Activated CD4-positive, alpha-beta T cell treated with anti-CD3 and anti-CD28 coated beads, Interleukin-10, Interleukin-2, amounts not matched to agents 100 ng/mL and 50 ng/mL, durations not matched to agents 16 hours and 8 hours (primary cell): ENCODE measurements around the gene CBL.
"Not testable (repeated sequence)": the region's sequence is repeated elsewhere in the genome, so short reads cannot be mapped to it uniquely, and the experiment has no call there.

Experiments used
- DNase-seq: peaks from one replicate; pipeline ENCODE4 v3.0.0-alpha.2; 2020

CBL gene

DNA sequence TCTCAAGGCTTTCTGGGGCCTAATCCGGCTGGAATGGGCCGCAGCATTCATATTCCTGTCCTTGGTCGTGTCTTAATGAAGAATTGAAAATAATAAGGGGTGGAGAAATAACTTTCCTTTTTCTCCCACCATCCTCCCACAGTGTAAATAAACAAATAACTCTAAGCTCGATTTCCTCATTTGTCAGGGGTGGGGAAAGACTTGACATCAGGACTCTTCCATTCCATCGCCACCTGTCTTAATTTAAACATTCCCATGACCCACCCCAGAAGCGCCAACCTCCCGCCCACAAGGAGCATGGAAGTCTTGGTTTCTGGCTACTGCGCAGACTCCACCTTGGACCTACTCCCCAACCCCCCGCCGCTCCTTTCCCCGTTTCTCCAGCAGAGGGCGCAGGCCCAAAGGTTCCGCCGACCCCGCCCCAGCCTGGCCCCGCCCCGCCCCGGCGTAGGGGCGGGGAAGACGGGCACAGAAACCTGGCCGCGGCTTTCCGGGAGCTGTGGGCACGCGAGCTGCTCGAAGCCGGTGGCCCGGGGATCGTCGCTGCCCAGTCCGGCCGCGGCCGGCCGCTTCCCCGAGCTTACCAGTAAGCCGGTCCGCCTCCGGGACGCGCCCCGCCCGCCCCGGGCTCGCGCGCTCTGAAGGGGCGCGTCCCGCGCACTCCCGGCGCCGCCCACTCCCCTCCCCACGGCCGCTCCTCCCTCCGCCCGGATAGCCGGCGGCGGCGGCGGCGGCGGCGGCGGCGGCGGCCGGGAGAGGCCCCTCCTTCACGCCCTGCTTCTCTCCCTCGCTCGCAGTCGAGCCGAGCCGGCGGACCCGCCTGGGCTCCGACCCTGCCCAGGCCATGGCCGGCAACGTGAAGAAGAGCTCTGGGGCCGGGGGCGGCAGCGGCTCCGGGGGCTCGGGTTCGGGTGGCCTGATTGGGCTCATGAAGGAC lies at the start of gene CBL:
CBL (plus strand) TSS at position 766 of the 937 bp plus-strand sequence; CDS start at position 845, 79 bp downstream.
- DNase-seq, result peak; percentile 96

DNA sequence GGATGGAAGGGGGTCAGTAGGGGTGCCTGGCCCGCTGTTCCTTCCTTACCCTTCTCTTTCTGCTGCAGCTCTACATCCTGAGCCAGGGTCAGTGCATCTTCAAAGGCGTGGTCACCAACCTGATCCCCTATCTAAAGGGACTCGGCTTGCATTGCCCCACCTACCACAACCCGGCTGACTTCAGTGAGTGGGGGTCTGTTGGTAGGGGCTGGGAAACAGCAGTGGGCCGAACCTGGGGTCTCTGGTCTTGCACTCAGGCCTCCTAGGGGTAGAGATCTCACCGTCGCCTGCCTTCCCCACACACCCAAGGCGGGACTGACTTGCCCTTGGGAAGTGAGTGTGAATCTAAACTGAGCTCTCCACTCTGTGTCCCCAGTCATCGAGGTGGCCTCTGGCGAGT lies 49.6 kb upstream of the CBL start:
- no peak for DNase-seq

DNA sequence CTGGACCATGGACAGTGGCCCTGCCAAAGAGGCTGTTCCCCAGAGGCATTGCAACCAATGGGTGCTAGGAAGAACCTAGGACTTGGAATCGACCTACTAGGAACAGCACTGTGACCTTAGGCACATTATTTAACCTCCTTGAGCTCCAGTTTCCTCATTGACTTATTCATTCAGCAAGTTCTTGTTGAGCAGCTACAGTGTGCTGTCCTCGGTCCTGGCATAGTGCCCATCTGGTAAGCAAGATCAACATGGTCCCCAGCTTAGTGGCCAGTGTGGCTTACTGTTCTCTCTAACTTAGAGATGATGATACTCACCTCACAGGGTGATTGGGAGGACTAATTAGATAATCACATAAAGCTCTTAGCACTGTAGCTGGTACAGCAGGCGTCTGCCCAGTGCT lies 49.1 kb upstream of the CBL start:
- no peak for DNase-seq

DNA sequence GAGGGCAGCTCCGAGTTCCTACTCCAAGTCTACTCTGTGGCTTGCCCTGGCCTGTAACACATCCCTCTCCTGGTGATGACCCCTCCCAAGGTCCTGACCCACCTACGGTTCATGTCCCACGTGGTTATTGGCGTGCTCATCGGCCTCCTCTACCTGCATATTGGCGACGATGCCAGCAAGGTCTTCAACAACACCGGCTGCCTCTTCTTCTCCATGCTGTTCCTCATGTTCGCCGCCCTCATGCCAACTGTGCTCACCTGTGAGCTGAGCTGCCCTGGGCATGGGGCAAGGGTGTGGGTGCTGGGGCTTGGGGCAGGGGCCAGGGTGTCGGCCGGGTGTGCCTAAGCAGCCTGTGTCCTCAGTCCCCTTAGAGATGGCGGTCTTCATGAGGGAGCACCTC lies 47.7 kb upstream of the CBL start:
- no peak for DNase-seq

DNA sequence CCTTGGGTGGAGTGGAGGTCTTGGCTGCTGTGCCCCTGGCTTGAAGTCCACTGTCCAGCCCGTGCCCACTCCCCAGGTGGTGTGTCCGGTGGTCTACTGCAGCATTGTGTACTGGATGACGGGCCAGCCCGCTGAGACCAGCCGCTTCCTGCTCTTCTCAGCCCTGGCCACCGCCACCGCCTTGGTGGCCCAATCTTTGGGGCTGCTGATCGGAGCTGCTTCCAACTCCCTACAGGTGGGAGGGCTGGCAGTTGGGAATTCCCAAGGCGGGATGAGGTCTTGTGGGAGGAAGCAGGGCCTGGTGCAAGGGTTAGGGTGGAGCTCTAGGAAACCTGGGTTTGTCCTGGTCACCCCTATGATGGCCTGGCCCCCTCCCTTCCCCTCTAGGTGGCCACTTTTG lies 46.0 kb upstream of the CBL start:
- DNase-seq, result no peak

DNA sequence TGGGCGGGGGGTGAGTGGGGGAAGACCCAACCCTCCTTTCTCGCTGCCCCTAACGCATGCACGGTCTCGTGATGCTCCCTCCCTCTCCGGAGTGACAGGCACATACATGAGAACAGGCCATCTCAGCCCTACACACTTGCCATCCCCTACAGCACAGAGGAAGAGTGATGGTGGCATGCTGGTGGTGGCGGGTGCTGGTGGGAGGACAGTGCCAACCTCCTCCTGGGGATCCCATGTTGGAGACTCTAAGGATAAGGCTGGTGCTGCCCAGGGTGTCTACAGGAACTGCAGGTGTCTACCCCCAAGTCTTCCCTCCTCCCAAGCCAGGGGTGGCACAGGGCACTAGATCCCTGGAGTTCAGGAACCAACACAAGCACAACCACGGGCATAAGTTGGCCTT lies 44.3 kb upstream of the CBL start:
- DNase-seq, result no peak

DNA sequence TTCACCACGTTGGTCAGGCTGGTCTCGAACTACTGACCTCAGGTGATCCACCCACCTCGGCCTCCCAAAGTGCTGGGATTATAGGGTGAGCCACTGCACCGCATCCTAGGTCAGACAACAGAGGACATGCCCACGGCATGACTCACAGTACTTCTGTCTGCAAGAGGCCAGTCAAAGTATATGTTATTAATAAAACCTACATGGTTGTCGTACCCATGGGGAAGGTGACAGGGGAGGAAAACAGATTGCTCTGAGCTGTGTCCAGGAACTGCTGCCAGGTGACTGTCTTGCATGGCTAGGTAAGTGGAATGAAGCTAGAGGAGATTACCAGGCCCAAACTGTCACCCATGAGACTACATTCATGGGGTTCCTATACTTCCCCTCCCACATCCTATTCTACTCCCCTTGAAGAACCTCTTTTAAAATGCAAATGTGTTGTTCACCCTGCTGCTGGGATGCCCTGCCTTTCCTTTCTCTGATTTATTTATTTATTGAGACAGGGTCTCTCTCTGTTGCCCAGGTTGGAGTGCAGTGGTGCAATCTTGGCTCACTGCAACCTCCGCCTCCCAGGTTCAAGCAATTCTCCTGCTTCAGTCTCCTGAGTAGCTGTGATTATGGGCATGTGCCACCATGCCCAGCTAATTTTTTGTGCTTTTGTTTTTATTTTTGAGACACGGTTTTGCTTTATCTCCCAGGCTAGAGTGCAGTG lies 39.6 kb upstream of the CBL start:
- DNase-seq, result no peak

DNA sequence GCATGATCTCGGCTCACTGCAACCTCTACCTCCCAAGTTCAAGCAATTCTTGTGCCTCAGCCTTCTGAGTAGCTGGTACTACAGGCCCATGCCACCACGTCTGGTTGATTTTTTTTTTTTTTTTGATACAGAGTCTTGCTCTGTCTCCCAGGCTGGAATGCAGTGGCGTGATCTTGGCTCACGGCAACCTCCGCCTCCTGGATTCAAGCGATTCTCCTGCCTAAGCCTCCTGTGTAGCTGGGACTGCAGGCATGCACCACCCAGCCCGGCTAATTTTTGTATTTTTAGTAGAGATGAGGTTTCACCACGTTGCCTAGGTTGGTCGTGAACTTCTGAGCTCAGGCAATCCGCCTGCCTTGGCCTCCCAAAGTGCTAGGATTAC lies 39.1 kb upstream of the CBL start:
- not testable (repeated sequence) for DNase-seq

DNA sequence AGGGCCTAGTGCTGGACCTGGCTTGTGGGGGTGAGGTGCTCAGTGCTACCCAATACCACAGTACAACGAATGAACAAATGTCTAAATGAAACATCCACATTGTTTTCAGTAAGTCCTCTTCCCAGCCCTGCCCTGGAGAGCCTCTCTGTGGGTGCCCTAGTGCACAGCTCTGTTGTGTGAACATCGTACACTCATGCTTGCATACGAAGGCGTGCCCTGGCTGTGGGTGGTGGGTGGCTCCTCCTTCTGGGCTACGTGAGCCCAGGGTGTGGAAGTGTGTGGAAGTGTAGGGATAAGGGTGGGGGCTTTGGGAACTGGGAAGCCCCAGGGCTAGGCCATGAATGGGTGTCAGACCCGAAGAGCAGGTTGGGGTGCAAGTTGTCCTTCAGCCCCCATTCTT lies 38.2 kb upstream of the CBL start:
- DNase-seq, result no peak

DNA sequence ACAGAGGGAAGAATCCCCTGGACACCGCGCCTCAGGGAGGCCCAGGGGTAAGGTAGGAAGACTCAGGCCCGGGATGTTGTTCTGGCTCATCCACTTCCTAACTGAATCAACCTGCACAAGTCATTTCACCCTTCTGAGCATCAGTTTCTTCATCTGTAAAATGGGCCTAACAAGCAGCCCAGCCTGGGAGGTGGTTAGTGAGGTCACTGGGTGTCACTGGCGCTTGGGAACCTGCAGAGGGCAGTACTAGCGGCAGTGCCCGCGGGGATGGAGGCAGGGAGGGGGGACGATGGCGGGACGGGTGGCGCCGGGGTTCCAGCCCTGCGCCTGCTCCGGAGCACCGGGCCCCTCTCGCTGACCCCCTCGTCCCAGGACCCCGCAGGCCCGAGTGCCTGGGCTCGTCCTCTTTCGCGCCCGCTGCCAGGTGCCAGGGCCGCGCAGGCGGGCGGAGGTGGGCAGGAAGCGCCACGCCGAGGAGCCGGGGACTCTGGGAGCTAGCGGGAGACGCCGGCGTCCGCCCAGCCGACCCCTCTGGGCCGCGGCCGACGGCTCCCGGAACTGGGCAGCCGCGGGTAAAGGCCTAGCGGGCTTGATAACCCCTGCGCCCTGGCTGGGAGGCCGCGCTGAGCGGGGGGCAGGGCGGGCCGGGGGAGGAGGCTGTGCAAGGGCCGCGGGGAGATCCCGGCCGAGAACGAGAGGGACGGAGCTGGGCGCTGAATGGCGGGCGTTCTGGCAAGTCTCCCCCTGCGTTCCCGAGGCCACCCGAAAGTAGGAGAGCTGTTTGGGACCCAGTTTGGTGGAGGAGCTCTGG lies 37.5 kb upstream of the CBL start, which contains the start of gene NLRX1:
NLRX1 (plus strand) TSS at position 255 of the 811 bp plus-strand sequence. CDS start 2,679 bp downstream, outside the sequence.
- DNase-seq, result peak; percentile 94

DNA sequence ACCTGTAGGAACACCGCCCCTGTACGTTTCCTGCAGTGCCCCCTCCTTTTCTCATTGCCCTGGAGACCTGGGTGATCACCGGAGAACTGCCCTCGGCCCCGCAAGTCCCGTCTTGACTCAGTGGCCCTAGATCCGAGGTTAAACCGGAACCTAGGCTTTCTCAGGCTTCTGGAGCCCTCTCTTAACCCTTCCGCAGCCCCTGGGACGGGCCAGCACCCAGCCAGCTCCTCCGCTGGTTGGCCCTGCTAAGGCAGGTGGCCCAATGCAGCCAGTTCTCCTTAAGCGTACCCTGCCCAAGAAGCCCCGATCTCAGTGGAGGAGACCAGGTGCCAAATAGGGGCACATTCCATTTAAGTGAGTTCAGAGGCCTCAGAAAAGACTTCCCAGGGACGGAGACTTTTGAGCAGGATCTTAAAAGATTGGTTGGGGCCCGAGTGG lies 36.8 kb upstream of the CBL start:
- DNase-seq, result peak; percentile 69

DNA sequence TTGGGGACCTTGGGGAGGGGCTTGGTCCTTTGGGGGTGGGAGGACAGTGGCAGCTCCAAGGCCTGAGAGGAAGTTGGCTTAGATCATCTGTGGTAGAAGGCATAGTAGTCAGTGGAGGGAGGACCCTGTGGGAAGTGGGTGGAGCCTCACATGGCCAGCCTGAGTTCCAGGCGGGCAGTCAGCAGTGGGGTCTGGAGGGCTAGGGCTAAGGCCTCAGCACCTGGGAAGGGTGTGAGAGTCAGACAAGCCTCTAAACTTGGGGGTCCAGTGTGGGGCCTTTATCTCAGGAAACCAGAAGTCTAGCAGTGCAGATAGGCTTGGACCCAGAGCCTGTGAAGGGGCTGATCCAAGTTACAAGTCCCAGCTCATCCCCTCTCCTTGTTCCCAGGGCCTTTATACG lies 33.6 kb upstream of the CBL start:
- no peak for DNase-seq

DNA sequence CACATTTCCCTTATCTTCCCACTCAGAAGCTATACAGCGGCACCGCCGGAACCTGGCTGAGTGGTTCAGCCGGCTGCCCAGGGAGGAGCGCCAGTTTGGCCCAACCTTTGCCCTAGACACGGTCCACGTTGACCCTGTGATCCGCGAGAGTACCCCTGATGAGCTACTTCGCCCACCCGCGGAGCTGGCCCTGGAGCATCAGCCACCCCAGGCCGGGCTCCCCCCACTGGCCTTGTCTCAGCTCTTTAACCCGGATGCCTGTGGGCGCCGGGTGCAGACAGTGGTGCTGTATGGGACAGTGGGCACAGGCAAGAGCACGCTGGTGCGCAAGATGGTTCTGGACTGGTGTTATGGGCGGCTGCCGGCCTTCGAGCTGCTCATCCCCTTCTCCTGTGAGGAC lies 32.7 kb upstream of the CBL start:
- no peak for DNase-seq

DNA sequence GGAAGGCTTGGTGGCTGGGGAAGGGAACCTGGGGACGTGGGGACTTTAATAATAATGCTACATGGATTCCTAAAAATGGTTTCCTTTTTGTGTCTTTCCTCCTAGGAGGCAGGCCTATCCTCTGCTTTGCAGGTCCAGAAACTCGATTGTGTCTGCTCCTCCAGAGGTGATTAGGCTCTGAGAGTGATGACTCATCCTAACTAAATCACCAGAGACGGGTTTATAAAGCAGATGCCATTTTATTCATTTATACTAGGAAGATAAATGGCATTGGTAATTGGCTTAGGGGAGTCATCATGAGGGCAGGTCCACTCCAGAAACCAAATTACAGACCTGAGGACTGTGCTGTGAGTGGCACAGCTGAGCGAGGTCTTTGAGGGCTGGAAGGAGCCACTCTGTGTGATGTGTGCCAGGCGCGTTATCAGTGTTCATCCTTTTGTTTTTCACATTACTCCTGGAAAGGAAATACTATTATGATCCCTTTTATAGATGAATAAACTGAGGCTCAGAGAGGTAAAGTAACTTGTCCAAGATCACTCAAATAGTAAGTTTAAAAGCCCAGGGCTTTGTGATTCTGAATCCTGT lies 30.6 kb upstream of the CBL start:
- peak; percentile 27 for DNase-seq

DNA sequence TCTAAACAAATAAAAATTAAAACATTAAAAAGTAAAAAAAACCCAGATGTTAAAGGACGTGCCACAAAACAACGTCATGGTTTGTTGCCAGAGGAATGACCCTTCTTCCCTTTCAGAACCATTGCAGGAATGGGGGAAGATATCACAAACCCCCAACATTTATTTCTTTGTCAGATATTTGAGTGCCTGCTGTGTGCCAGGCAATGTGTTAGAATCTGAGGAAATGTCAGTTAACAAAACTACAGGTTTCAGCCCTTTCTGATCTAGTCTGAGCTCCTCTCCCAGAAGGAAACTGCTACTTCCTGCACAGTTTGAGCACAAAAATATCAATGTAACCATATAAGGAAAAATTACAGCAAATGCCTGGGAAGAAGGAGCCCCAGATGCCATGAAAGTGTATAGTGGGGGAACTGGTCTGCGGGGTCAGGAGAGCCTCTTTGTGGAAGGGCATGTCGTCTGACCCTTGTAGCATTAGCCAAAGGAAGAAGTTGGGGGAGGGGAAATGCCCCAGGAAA lies 27.9 kb upstream of the CBL start:
- DNase-seq, result no peak

DNA sequence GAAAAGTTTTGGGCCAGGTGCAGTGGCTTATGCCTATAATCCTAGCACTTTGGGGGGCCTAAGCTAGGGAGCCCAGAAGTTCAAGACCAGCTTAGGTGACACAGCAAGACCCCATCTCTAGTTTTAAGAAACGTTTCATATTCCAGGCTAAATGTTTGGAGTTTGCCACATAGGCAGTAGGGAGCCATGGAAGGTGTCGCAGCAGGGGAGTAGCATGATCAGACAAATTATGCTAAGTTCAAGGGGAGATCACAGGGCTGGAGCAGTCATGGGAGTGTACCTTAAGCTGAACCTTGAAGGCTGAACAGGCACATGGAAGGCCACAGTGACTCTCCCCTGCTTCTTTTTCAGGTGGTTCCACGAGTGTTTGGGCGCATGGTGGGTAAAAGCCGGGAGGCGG lies 26.8 kb upstream of the CBL start:
- no peak for DNase-seq

DNA sequence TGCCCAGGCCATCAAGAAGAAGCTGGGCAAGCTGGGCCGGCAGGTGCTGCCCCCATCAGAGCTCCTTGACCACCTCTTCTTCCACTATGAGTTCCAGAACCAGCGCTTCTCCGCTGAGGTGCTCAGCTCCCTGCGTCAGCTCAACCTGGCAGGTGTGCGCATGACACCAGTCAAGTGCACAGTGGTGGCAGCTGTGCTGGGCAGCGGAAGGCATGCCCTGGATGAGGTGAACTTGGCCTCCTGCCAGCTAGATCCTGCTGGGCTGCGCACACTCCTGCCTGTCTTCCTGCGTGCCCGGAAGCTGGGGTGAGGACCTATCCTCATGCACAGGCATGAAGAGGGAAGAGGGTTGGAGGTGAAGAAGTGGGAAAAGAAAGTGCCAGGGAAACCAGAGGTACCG lies 26.2 kb upstream of the CBL start:
- DNase-seq, result no peak

DNA sequence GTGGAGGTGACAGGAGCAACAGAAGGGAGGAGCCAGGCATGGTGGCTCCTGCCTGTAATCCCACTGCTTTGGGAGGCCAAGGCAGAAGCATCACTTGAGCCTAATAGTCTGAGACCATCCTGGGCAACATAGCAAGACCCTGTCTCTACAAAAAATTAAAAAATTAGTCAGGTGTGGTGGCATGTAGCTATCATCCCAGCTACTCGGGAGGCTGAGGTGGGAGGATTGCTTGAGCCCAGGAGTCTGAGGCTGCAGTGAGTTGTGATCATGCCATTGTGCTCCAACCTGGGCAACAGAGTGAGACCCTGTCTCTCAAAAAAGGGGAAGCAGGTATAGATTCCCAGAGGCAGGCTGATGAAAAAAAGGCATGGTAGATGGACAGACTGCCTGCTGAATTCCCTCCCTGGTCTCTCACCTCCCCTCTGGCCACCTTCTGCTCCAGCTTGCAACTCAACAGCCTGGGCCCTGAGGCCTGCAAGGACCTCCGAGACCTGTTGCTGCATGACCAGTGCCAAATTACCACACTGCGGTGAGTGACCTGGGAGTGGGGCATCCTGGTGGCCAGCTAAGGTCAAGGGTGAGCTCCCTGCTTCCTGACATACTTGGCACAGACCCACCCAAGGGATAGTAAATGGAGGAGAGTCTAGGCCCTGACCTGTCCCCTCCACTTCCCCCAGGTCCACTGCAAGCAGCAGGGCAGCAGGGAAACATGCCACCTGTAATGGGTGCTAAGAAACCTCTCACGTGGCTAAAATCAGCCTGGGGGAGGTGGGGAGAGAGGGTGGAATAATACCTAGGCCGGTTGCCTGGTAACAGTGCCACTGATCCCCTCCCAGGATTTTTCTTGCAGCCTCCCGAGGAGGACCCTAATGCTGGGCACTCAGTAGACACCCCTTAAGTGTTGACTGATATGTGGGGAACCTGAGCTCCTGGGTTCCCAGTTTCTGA lies 25.1 kb upstream of the CBL start:
- no peak for DNase-seq

DNA sequence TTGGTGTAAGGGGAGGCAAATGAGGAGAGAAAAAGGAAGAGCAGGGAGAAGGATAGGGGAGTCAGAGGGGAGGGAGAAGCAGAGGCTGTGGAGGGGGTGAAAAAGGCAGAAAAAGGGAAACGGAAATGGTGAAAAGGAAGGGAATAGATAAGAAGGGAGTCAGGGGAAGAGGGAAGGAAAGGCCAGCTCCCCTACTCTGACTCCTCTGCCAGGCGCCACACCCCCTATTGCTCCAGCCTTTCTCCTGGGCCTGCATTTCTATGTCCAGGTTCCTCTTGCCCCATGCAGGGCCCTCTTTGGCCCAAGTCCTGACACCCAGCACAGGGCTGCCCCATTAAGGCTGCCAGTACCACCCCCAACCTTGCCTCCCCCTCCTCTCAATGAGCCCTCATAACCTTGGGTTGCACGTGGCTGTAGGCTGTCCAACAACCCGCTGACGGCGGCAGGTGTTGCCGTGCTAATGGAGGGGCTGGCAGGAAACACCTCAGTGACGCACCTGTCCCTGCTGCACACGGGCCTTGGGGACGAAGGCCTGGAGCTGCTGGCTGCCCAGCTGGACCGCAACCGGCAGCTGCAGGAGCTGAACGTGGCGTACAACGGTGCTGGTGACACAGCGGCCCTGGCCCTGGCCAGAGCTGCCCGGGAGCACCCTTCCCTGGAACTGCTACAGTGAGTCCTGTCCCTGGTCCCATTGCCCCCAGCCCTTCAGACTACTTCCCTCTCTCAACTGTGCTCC lies 24.3 kb upstream of the CBL start:
- no peak for DNase-seq

DNA sequence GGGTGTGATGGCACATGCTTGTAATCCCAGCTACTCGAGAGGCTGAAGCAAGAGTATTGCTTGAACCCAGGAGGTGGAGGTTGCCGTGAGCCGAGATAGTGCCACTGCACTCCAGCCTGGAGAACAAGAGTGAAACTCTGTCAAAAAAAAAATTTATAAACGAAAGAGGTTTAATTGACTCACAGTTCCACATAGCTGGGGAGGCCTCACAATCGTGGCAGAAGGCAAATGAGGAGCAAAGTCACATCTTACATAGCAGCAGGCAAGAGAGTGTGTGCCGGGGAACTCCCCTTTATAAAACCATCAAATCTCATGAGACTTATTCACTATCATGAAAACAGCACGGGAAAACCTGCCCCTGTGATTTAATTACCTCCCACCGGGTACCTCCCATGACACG lies 21.7 kb upstream of the CBL start:
- not testable (repeated sequence) for DNase-seq
